ENCODE data around the gene TMC7. TPM values are rescaled to one million over a fixed set of nuclear protein-coding genes. Genes with fewer than 3 reads are reported as not detected.

The TMC7 gene
- total and polyA plus RNA-seq, 2 of the 13 experiments (the other 11 are each of a cell fraction or from before 2014, with no cell fraction given), result 1.2 to 5.1 TPM

DNA sequence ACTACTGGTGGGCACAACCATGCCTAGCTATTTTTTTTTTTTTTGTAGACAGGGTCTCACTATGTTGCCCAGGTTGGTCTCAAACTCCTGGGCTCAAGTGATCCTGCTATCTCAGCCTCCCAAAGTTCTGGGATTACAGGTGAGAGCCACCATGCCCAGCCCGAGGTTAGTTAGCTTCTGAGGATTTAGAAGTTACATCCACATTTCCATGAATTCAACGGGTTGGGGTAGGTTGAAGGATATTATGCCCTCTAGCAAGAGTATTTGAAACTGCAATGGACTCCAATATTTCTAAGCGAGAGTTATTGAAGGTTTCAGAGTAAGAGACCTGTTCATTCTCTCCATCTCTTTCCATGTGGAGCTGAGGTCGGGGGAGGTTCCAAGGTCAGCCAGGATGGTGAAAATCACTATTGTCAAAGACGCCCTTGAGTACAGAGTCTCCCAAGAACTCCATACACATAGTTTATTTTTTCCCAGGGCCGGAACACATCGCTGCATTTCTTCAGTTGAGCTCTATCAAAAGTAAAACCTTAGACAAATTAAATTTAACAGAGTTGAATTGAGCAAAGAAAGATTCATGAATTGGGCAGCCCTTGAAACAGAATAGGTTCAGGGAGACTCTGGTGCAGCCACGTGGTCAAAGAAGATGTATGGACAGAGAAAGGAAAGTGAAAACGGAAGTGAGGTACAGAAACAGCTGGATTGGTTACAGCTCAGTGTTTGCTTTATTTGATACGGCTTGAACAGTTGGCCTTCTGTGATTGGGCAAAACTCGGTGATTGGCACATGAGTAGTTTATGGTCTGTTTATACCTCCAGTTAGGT lies 111.0 kb downstream of the TMC7 start (continued):
- TF ChIP-seq, protein P1, sequence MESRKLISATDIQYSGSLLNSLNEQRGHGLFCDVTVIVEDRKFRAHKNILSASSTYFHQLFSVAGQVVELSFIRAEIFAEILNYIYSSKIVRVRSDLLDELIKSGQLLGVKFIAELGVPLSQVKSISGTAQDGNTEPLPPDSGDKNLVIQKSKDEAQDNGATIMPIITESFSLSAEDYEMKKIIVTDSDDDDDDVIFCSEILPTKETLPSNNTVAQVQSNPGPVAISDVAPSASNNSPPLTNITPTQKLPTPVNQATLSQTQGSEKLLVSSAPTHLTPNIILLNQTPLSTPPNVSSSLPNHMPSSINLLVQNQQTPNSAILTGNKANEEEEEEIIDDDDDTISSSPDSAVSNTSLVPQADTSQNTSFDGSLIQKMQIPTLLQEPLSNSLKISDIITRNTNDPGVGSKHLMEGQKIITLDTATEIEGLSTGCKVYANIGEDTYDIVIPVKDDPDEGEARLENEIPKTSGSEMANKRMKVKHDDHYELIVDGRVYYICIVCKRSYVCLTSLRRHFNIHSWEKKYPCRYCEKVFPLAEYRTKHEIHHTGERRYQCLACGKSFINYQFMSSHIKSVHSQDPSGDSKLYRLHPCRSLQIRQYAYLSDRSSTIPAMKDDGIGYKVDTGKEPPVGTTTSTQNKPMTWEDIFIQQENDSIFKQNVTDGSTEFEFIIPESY (CRISPR knock-in tag; IDR thresholded peaks at IDR 0.05), result no peak
- TF ChIP-seq, protein P2, sequence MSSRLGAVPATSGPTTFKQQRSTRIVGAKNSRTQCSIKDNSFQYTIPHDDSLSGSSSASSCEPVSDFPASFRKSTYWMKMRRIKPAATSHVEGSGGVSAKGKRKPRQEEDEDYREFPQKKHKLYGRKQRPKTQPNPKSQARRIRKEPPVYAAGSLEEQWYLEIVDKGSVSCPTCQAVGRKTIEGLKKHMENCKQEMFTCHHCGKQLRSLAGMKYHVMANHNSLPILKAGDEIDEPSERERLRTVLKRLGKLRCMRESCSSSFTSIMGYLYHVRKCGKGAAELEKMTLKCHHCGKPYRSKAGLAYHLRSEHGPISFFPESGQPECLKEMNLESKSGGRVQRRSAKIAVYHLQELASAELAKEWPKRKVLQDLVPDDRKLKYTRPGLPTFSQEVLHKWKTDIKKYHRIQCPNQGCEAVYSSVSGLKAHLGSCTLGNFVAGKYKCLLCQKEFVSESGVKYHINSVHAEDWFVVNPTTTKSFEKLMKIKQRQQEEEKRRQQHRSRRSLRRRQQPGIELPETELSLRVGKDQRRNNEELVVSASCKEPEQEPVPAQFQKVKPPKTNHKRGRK (CRISPR knock-in tag; IDR thresholded peaks at IDR 0.05), result no peak
- TF ChIP-seq IKZF1 (IDR thresholded peaks at IDR 0.05), result no peak
- no peak for TF ChIP-seq CBX5 (CRISPR knock-in tag; IDR thresholded peaks at IDR 0.05; ENCODE audit: borderline replicate concordance)
- no peak for TF ChIP-seq NR2F6 (IDR thresholded peaks at IDR 0.05)
- no peak for TF ChIP-seq NR2F6 (CRISPR knock-in tag; IDR thresholded peaks at IDR 0.05)
- TF ChIP-seq GATA4 (IDR thresholded peaks at IDR 0.05; ENCODE audit: borderline replicate concordance, low read depth), result no peak
- TF ChIP-seq CEBPB (IDR thresholded peaks at IDR 0.05; ENCODE audit: borderline replicate concordance, low read depth, low read length), result no peak
- TF ChIP-seq MAFF (IDR thresholded peaks at IDR 0.05; ENCODE audit: low read depth, low read length), result no peak
- no peak for TF ChIP-seq SMARCE1 (IDR thresholded peaks at IDR 0.05; ENCODE audit: borderline replicate concordance)
- TF ChIP-seq NFIB (CRISPR knock-in tag; IDR thresholded peaks at IDR 0.05; ENCODE audit: borderline replicate concordance), result no peak
- no peak for TF ChIP-seq ZNF792 (CRISPR knock-in tag; IDR thresholded peaks at IDR 0.05)
- no peak for TF ChIP-seq ETV5 (CRISPR knock-in tag; IDR thresholded peaks at IDR 0.05; ENCODE audit: borderline replicate concordance)
- TF ChIP-seq, protein P3, sequence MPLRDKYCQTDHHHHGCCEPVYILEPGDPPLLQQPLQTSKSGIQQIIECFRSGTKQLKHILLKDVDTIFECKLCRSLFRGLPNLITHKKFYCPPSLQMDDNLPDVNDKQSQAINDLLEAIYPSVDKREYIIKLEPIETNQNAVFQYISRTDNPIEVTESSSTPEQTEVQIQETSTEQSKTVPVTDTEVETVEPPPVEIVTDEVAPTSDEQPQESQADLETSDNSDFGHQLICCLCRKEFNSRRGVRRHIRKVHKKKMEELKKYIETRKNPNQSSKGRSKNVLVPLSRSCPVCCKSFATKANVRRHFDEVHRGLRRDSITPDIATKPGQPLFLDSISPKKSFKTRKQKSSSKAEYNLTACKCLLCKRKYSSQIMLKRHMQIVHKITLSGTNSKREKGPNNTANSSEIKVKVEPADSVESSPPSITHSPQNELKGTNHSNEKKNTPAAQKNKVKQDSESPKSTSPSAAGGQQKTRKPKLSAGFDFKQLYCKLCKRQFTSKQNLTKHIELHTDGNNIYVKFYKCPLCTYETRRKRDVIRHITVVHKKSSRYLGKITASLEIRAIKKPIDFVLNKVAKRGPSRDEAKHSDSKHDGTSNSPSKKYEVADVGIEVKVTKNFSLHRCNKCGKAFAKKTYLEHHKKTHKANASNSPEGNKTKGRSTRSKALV (CRISPR knock-in tag; IDR thresholded peaks at IDR 0.05), result no peak
- TF ChIP-seq, protein P4, sequence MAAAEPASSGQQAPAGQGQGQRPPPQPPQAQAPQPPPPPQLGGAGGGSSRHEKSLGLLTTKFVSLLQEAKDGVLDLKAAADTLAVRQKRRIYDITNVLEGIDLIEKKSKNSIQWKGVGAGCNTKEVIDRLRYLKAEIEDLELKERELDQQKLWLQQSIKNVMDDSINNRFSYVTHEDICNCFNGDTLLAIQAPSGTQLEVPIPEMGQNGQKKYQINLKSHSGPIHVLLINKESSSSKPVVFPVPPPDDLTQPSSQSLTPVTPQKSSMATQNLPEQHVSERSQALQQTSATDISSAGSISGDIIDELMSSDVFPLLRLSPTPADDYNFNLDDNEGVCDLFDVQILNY (CRISPR knock-in tag; conservative IDR thresholded peaks at IDR 0.05), result no peak
- TF ChIP-seq FOXK1 (CRISPR knock-in tag; IDR thresholded peaks at IDR 0.05; ENCODE audit: borderline replicate concordance, low read depth), result peak; percentile 75; the same call in 1 of the 2 replicates
- TF ChIP-seq GLI4 (CRISPR knock-in tag; IDR thresholded peaks at IDR 0.05; ENCODE audit: borderline replicate concordance), result no peak
- TF ChIP-seq SP5 (CRISPR knock-in tag; IDR thresholded peaks at IDR 0.05; ENCODE audit: borderline replicate concordance, low read depth), result no peak
- TF ChIP-seq ZNF883 (CRISPR knock-in tag; IDR thresholded peaks at IDR 0.05; ENCODE audit: not compliant biosample characterization), result no peak
- TF ChIP-seq, protein P5, sequence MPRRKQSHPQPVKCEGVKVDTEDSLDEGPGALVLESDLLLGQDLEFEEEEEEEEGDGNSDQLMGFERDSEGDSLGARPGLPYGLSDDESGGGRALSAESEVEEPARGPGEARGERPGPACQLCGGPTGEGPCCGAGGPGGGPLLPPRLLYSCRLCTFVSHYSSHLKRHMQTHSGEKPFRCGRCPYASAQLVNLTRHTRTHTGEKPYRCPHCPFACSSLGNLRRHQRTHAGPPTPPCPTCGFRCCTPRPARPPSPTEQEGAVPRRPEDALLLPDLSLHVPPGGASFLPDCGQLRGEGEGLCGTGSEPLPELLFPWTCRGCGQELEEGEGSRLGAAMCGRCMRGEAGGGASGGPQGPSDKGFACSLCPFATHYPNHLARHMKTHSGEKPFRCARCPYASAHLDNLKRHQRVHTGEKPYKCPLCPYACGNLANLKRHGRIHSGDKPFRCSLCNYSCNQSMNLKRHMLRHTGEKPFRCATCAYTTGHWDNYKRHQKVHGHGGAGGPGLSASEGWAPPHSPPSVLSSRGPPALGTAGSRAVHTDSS (CRISPR knock-in tag; conservative IDR thresholded peaks at IDR 0.05), result no peak
- no peak for TF ChIP-seq CENPX (CRISPR knock-in tag; IDR thresholded peaks at IDR 0.05)
- TF ChIP-seq, protein P6, sequence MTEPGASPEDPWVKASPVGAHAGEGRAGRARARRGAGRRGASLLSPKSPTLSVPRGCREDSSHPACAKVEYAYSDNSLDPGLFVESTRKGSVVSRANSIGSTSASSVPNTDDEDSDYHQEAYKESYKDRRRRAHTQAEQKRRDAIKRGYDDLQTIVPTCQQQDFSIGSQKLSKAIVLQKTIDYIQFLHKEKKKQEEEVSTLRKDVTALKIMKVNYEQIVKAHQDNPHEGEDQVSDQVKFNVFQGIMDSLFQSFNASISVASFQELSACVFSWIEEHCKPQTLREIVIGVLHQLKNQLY (CRISPR knock-in tag; IDR thresholded peaks at IDR 0.05), result no peak
